GM23338 (cell line): ENCODE results near the gene FYN. TPM values are rescaled to one million over a fixed set of nuclear protein-coding genes. Genes with fewer than 3 reads are reported as not detected.

Experiments
- ATAC-seq: fragments of 200-7000 bp; cut with Tn5 transposase; 3 replicates; pipeline ENCODE4 v1.9.1; 2020
- DNase-seq: peaks from one replicate; pipeline ENCODE4 v3.0.0-alpha.2; 2015; ENCODE audit warnings: low spot score
- H2AFZ ChIP-seq: fragments of 200-600 bp; sonication (generic); 2 replicates; pipeline ENCODE4 v1.8.0; 2016; ENCODE audit warnings: antibody characterized with exemption, mild to moderate bottlenecking, moderate library complexity
- H3F3A ChIP-seq: fragments of 200-600 bp; sonication (generic); replicated peaks from 2 replicates; pipeline ENCODE4 v1.8.0; 2017; ENCODE audit warnings: antibody characterized with exemption, mixed run types, low read depth
- H3K27ac ChIP-seq: fragments of 200-600 bp; sonication (generic); 2 replicates; pipeline ENCODE4 v1.6.1; 2016; ENCODE audit warnings: low read depth
- H3K27me3 ChIP-seq: fragments of 200-600 bp; sonication (generic); 2 replicates; pipeline ENCODE4 v1.8.0; 2016; ENCODE audit warnings: mild to moderate bottlenecking, mixed run types, moderate library complexity; ENCODE audit not compliant: insufficient read depth
- H3K36me3 ChIP-seq: fragments of 200-600 bp; sonication (generic); 2 replicates; pipeline ENCODE4 v1.8.0; 2016; ENCODE audit warnings: mild to moderate bottlenecking; ENCODE audit not compliant: insufficient read depth
- H3K4me1 ChIP-seq: fragments of 200-600 bp; sonication (generic); 2 replicates; pipeline ENCODE4 v1.8.0; 2016; ENCODE audit warnings: mild to moderate bottlenecking, moderate library complexity; ENCODE audit not compliant: insufficient read depth
- H3K4me2 ChIP-seq: fragments of 200-600 bp; sonication (generic); 2 replicates; pipeline ENCODE4 v1.7.1; 2017; ENCODE audit warnings: mixed run types
- H3K4me3 ChIP-seq: fragments of 200-600 bp; sonication (generic); 2 replicates; pipeline ENCODE4 v1.6.1; 2016; ENCODE audit warnings: mixed run types
- H3K79me2 ChIP-seq: fragments of 200-600 bp; sonication (generic); replicated peaks from 2 replicates; pipeline ENCODE4 v1.8.0; 2017; ENCODE audit warnings: mild to moderate bottlenecking; ENCODE audit not compliant: insufficient read depth
- H3K9me2 ChIP-seq: fragments of 200-600 bp; sonication (generic); 2 replicates; pipeline ENCODE4 v1.8.0; 2017; ENCODE audit not compliant: insufficient read depth
- H4K20me1 ChIP-seq: fragments of 200-600 bp; sonication (generic); replicated peaks from 2 replicates; pipeline ENCODE4 v1.8.0; 2017; ENCODE audit warnings: mild to moderate bottlenecking; ENCODE audit not compliant: insufficient read depth
- H3K27ac Mint-ChIP-seq: 2 replicates; pipeline ENCODE4 v1.8.0; 2020; ENCODE audit warnings: inconsistent platforms, mild to moderate bottlenecking, moderate library complexity, mixed read lengths
- H3K27me3 Mint-ChIP-seq: 3 replicates; pipeline ENCODE4 v1.8.0; 2022; ENCODE audit warnings: low read depth, mild to moderate bottlenecking, moderate library complexity, mixed read lengths, inconsistent platforms; ENCODE audit not compliant: insufficient read depth, poor library complexity
- H3K36me3 Mint-ChIP-seq: 3 replicates; pipeline ENCODE4 v1.8.0; 2021; ENCODE audit warnings: low read depth, mild to moderate bottlenecking, inconsistent platforms, moderate library complexity, mixed read lengths
- H3K4me1 Mint-ChIP-seq: 3 replicates; pipeline ENCODE4 v1.8.0; 2020; ENCODE audit warnings: mild to moderate bottlenecking, inconsistent platforms, mixed read lengths
- H3K4me3 Mint-ChIP-seq: 3 replicates; pipeline ENCODE4 v1.8.0; 2021; ENCODE audit warnings: moderate library complexity, mild to moderate bottlenecking, inconsistent platforms, mixed read lengths
- H3K9me3 Mint-ChIP-seq: 3 replicates; pipeline ENCODE4 v1.8.0; 2020; ENCODE audit warnings: moderate library complexity, mild to moderate bottlenecking, inconsistent platforms, mixed read lengths
- CREB1 ChIP-seq: fragments of 250-450 bp; sonication (Bioruptor Pico); IDR thresholded peaks from 2 replicates; pipeline ENCODE4 v1.5.0; 2020; ENCODE audit warnings: low read depth, mild to moderate bottlenecking, moderate library complexity
- CTCF ChIP-seq, 2 experiments: fragments of 200-600 bp in 1 of 2; sonication (generic) in 1 of 2; conservative IDR thresholded peaks; 2 replicates each; pipeline versions ENCODE4 v1.5.1 to v1.6.1; 2016 to 2017; ENCODE audit warnings: antibody characterized with exemption in 2 of 2, low read depth in 2 of 2, mild to moderate bottlenecking in 2 of 2, moderate library complexity in 1 of 2
- ETS1 ChIP-seq: IDR thresholded peaks from 2 replicates; pipeline ENCODE4 v1.6.1; 2016; ENCODE audit warnings: antibody characterized with exemption
- EZH2 ChIP-seq: fragments of 200-600 bp; sonication (generic); IDR thresholded peaks from one replicate; pipeline ENCODE4 v1.8.0; 2017; ENCODE audit warnings: antibody characterized with exemption, mild to moderate bottlenecking, low read depth; ENCODE audit not compliant: unreplicated experiment
- EZH2phosphoT487 ChIP-seq: fragments of 200-600 bp; sonication (generic); IDR thresholded peaks from one replicate; pipeline ENCODE4 v1.8.1; 2018; ENCODE audit warnings: antibody characterized with exemption; ENCODE audit not compliant: unreplicated experiment
- JUNB ChIP-seq: IDR thresholded peaks from one replicate; pipeline ENCODE4 v1.6.1; 2016; ENCODE audit warnings: antibody characterized with exemption; ENCODE audit not compliant: unreplicated experiment
- NANOG ChIP-seq: IDR thresholded peaks from 2 replicates; pipeline ENCODE4 v1.6.1; 2016; ENCODE audit warnings: antibody characterized with exemption, borderline replicate concordance
- POLR2AphosphoS5 ChIP-seq: IDR thresholded peaks from 2 replicates; pipeline ENCODE4 v1.6.1; 2016; ENCODE audit warnings: antibody characterized with exemption, low read depth
- REST ChIP-seq: IDR thresholded peaks from one replicate; pipeline ENCODE4 v1.6.1; 2018; ENCODE audit warnings: antibody characterized with exemption; ENCODE audit not compliant: unreplicated experiment
- STAT1 ChIP-seq: IDR thresholded peaks from one replicate; pipeline ENCODE4 v1.6.1; 2016; ENCODE audit warnings: antibody characterized with exemption; ENCODE audit not compliant: unreplicated experiment
- ZNF114 ChIP-seq: fragments of 250-450 bp; sonication (Bioruptor Pico); IDR thresholded peaks from 2 replicates; pipeline ENCODE4 v1.5.0; 2020; ENCODE audit warnings: mild to moderate bottlenecking, moderate library complexity
- ZNF331 ChIP-seq: fragments of 250-450 bp; sonication (Bioruptor Pico); IDR thresholded peaks from 2 replicates; pipeline ENCODE4 v1.5.0; 2020; ENCODE audit warnings: low read depth, mild to moderate bottlenecking, moderate library complexity
- ZNF462 ChIP-seq: fragments of 250-450 bp; sonication (Bioruptor Pico); IDR thresholded peaks from 2 replicates; pipeline ENCODE4 v1.5.0; 2020; ENCODE audit warnings: mild to moderate bottlenecking, moderate library complexity
- polyA plus RNA-seq: library from polyadenylated mRNA; unstranded; fragments of >200 nt; fragmentation: Nextera tagmentation; extraction: Ambion mirVana; gene quantifications from 2 replicates; pipeline ENCODE4 v1.2.1, GENCODE V29; 2016
- total RNA-seq: library from RNA; depleted of rRNA; stranded (reverse); fragments of >200 nt; shearing (Covaris generic); gene quantifications from 2 replicates; pipeline ENCODE4 v1.2.3, GENCODE V29; 2014

FYN gene
- total and polyA plus RNA-seq, 2 experiments from 2014 or later, result 46.8 to 143 TPM

- no peak overlapping the region for H3K27ac ChIP-seq
- no peaks in the 10 kb centered on the region for H4K20me1 ChIP-seq
- no peak for TF ChIP-seq CTCF (conservative IDR thresholded peaks at IDR 0.05; ENCODE audit: low read depth in 2 of 2)
- TF ChIP-seq ZNF114 (CRISPR knock-in tag), result no peak
- no peak for TF ChIP-seq ZNF331 (CRISPR knock-in tag)
- no peak for TF ChIP-seq STAT1
- no peak for TF ChIP-seq JUNB
- TF ChIP-seq EZH2, result no peak
- no peak for TF ChIP-seq ZNF462 (CRISPR knock-in tag)
- TF ChIP-seq NANOG, result no peak
- TF ChIP-seq EZH2phosphoT487, result no peak
- TF ChIP-seq CREB1 (CRISPR knock-in tag), result no peak
- TF ChIP-seq POLR2AphosphoS5, result no peak
- TF ChIP-seq ETS1, result no peak
- TF ChIP-seq REST, result no peak
- H3K4me1 Mint-ChIP-seq, result peaks cover 31% of the 10 kb centered on the region
- H3K79me2 ChIP-seq, result no peaks in the 10 kb centered on the region
- no peak overlapping the region; the same call in 1 of the 2 replicates for H3K27ac Mint-ChIP-seq
- peaks cover 17% of the 10 kb centered on the region for H3K36me3 Mint-ChIP-seq
- H3K4me3 ChIP-seq, result no peak overlapping the region
- no peak for DNase-seq
- no peak for ATAC-seq
- H3K36me3 ChIP-seq, result no peaks in the 10 kb centered on the region; the same call in 1 of the 2 replicates
- H2AFZ ChIP-seq, result no peak overlapping the region
- no peak overlapping the region for H3K4me2 ChIP-seq
- H3K4me3 Mint-ChIP-seq, result no peak overlapping the region
- peaks cover 2% of the 10 kb centered on the region for H3K27me3 Mint-ChIP-seq
- no peaks in the 10 kb centered on the region for H3K9me3 Mint-ChIP-seq
- H3K9me2 ChIP-seq, result no peaks in the 10 kb centered on the region
- no peaks in the 10 kb centered on the region for H3K27me3 ChIP-seq
- peaks cover 18% of the 10 kb centered on the region for H3K4me1 ChIP-seq
- no peaks in the 10 kb centered on the region for H3F3A ChIP-seq
These were observed 162.8 kb downstream of the FYN start for GRCh38 chr6:111710439-111710838.
